Right lung (tissue), 5 donors: ENCODE data around the gene ERVK3-1. TPM values are rescaled to one million over a fixed set of nuclear protein-coding genes. Genes with fewer than 3 reads are reported as not detected.

Source experiments
- DNase-seq, 2 donors: peaks; one replicate each; pipeline ENCODE4 v3.0.0-alpha.2; 2013
- polyA plus RNA-seq, 5 donors: library from polyadenylated mRNA; unstranded; fragments of 120-200 nt; gene quantifications; one replicate each; pipeline versions ENCODE4 v1.2.1 to v1.2.3, GENCODE V29; 2013; ENCODE audit warnings: inconsistent platforms in 1 of 5, low replicate concordance in 1 of 5; ENCODE audit not compliant: insufficient read length in 5 of 5, insufficient read depth in 1 of 5

The ERVK3-1 gene
- polyA plus RNA-seq, 5 donors, result 50.7 to 57.1 (median 53.8) TPM

DNA sequence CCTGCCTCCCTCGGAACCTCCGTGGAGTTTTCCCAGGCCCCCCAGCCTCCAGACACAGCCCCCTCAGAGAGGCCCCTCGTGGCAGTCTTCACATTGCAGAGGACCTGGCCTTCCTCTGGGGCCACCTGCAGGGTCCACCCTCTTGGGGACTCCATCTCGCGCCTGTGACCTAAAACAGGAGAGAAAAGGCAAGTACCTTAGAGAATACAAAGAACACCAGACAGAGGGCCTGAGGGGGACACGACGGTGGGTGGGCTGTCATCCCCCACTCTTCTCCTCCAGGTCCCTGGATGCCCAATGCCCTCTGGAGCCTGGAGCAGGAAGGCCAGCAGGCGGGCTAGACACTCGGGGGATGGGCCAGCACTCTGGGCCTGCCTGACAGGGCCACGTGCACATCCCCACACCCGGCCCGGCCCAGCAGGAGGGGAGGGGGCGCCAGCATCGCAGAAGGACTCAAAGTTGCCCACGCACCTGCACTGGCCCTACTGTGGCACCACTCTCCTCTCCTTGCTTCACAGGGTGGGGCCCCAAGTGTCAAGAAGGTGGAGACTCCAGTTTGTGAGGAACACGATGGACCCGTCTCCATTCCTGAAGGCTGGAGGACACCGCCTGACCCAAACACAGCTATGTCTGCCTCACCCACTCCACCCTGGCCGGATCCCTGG lies 52.4 kb downstream of the ERVK3-1 start:
- no peak for DNase-seq

DNA sequence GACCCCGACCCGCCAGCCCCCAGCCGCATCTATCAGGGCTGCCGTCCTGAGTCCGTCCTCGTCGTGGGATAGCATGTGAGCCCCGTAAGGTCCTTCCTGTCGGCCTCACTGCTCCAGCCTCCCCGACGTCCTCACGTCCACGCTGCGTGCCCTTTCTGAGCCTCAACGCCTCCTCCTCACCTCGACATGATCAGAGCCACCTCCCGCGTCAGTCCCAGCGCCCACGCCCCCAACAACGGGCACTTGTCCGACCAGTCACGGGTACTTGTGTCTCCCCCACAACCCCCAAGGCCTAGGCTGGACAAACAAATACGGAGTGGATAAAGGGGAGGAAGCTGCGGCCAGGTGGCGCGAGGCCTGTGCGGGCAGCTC lies 56.7 kb downstream of the ERVK3-1 start:
- DNase-seq, result no peak

GRCh38 chr19:58362272-58362994 lies 57.3 kb downstream of the ERVK3-1 start, which contains the start of gene ZNF497:
TSS of gene ZNF497 (minus strand) at chr19:58362751. CDS start at chr19:58357635, 5,116 bp downstream.
- peak; percentile 98 to 99 for DNase-seq

DNA sequence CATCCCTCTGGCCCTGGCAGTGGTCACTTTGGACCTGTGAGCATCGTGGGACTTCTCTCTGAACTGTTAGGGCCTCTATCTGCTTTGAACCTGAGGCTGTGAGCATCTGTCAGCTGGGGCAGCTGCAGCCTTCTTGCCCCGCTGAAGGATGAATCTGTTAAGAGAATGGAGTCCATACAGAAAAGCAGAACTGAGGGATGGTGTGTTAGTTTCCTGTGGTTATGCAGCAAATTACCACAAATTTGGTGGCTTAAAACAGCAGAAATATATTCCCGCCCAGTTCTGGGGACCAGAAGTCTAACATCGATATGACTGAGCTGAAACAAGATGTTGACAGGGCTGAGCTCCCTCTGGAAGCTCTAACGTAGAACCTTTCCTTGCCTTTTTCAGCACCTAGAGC lies 59.0 kb downstream of the ERVK3-1 start:
- DNase-seq, result no peak

Other genes with a start within 250 kb of the ERVK3-1 start
- gene ZNF135, start 246.1 kb upstream of the ERVK3-1 start, polyA plus RNA-seq, result 10 to 100 TPM; 18.3 to 35.3 (median 29.7) TPM
- 10 to 100 TPM; 70.8 to 94.7 (median 88.9) TPM for gene ZSCAN18, start 207.1 kb upstream of the ERVK3-1 start, polyA plus RNA-seq
- gene ZNF329, start 154.6 kb upstream of the ERVK3-1 start, polyA plus RNA-seq, result 10 to 100 TPM; 16.5 to 22.7 (median 19.8) TPM
- gene ZNF274, start 122.3 kb upstream of the ERVK3-1 start, polyA plus RNA-seq, result 10 to 100 TPM; 15.9 to 23.2 (median 21.8) TPM
- 10 to 100 TPM; 29.3 to 41.2 (median 39.0) TPM for gene ZNF544, start 76.5 kb upstream of the ERVK3-1 start, polyA plus RNA-seq
- gene ZNF8, start 26.4 kb upstream of the ERVK3-1 start, polyA plus RNA-seq, result 10 to 100 TPM in 1 of 5 donors, 1 to 10 TPM in 4; 7.0 to 10.4 (median 9.7) TPM
- 1 to 10 TPM; 3.6 to 4.5 (median 3.9) TPM for gene ZSCAN22, start 21.6 kb downstream of the ERVK3-1 start, polyA plus RNA-seq
- gene A1BG, start 48.1 kb downstream of the ERVK3-1 start, polyA plus RNA-seq, result 1 to 10 TPM in 3 of 5 donors, under 1 TPM in 2; 0.90 to 4.6 (median 1.9) TPM
- 1 to 10 TPM; 2.5 to 4.7 (median 3.0) TPM for gene ZNF497, start 57.4 kb downstream of the ERVK3-1 start, polyA plus RNA-seq
- 1 to 10 TPM; 1.4 to 4.2 (median 2.2) TPM for gene ZNF837, start 75.7 kb downstream of the ERVK3-1 start, polyA plus RNA-seq
- 1,000 to 10,000 TPM; 1,196 to 1,701 (median 1,259) TPM for gene RPS5, start 81.9 kb downstream of the ERVK3-1 start, polyA plus RNA-seq
- not detected for gene RNF225, start 90.3 kb downstream of the ERVK3-1 start, polyA plus RNA-seq
- 10 to 100 TPM in 2 of 5 donors, 1 to 10 TPM in 3; 8.0 to 11.3 (median 9.9) TPM for gene ZNF584, start 103.3 kb downstream of the ERVK3-1 start, polyA plus RNA-seq
- 10 to 100 TPM in 4 of 5 donors, 1 to 10 TPM in 1; 7.8 to 11.3 (median 10.7) TPM for gene ZNF132, start 134.8 kb downstream of the ERVK3-1 start, polyA plus RNA-seq
- 1 to 10 TPM; 4.6 to 8.0 (median 6.7) TPM for gene ZNF324B, start 146.2 kb downstream of the ERVK3-1 start, polyA plus RNA-seq
- 10 to 100 TPM in 1 of 5 donors, 1 to 10 TPM in 4; 6.8 to 10.1 (median 8.5) TPM for gene ZNF324, start 161.7 kb downstream of the ERVK3-1 start, polyA plus RNA-seq
- 10 to 100 TPM; 12.0 to 16.5 (median 14.0) TPM for gene ZNF446, start 171.0 kb downstream of the ERVK3-1 start, polyA plus RNA-seq
- 1 to 10 TPM; 5.8 to 9.5 (median 7.8) TPM for gene SLC27A5, start 206.6 kb downstream of the ERVK3-1 start, polyA plus RNA-seq
- 10 to 100 TPM in 2 of 5 donors, 1 to 10 TPM in 3; 7.2 to 17.2 (median 9.1) TPM for gene ZBTB45, start 214.4 kb downstream of the ERVK3-1 start, polyA plus RNA-seq
- 100 to 1,000 TPM; 459 to 685 (median 528) TPM for gene TRIM28, start 238.7 kb downstream of the ERVK3-1 start, polyA plus RNA-seq
- 100 to 1,000 TPM in 1 of 5 donors, 10 to 100 TPM in 4; 83.6 to 114 (median 94.7) TPM for gene CHMP2A, start 249.7 kb downstream of the ERVK3-1 start, polyA plus RNA-seq